H1 (cell line): ENCODE data around the gene LDLRAD3. TPM values are rescaled to one million over a fixed set of nuclear protein-coding genes. Genes with fewer than 3 reads are reported as not detected.
A peak's percentile ranks its signal among the peaks of the same experiment; 100 is the strongest.

Source experiments
- CTCF ChIA-PET: fragments of 300-600 bp; sonication (Branson Sonifier 250); formaldehyde crosslinking; loops from one replicate; lab custom pipeline; 2021; ENCODE audit not compliant: partially characterized antibody; lab: Charles Lee
- POLR2A ChIA-PET: fragments of 300-600 bp; sonication (Branson Sonifier 250); formaldehyde crosslinking; loops from one replicate; lab custom pipeline; 2021; ENCODE audit warnings: inconsistent platforms; ENCODE audit not compliant: partially characterized antibody; lab: Charles Lee
- DNase-seq, 2 experiments: peaks; one replicate each; pipeline versions ENCODE4 v3.0.0 to v3.0.0-alpha.2; 2010 to 2022; ENCODE audit warnings: low spot score in 2 of 2, low read depth in 1 of 2, mixed read lengths in 1 of 2
- FAIRE-seq: peaks from 2 replicates; lab custom pipeline; 2011; peaks lifted over from hg19 to GRCh38; lab: Jason Lieb, UNC
- H2AFZ ChIP-seq: 2 replicates; pipeline ENCODE4 v1.8.1; 2012; ENCODE audit warnings: low read length, inconsistent platforms
- H2AK5ac ChIP-seq: 2 replicates; pipeline ENCODE4 v1.6.1; 2013; ENCODE audit warnings: low read depth, low read length
- H2BK120ac ChIP-seq: replicated peaks from 2 replicates; pipeline ENCODE3; 2013; ENCODE audit warnings: low read depth, low read length, inconsistent platforms
- H2BK12ac ChIP-seq: 2 replicates; pipeline ENCODE4 v1.6.1; 2013; ENCODE audit warnings: low read depth, low read length
- H2BK15ac ChIP-seq: 2 replicates; pipeline ENCODE4 v1.6.1; 2013; ENCODE audit warnings: low read length
- H2BK20ac ChIP-seq: 2 replicates; pipeline ENCODE4 v1.6.1; 2013; ENCODE audit warnings: low read length
- H2BK5ac ChIP-seq: 2 replicates; pipeline ENCODE4 v1.6.1; 2013; ENCODE audit warnings: low read depth, low read length
- H3K14ac ChIP-seq: 2 replicates; pipeline ENCODE4 v1.6.1; 2013; ENCODE audit warnings: inconsistent platforms; ENCODE audit not compliant: insufficient read length
- H3K18ac ChIP-seq: 2 replicates; pipeline ENCODE4 v1.6.1; 2013; ENCODE audit warnings: low read length; ENCODE audit errors: extremely low read depth
- H3K23ac ChIP-seq: 2 replicates; pipeline ENCODE4 v1.6.1; 2013; ENCODE audit warnings: inconsistent platforms; ENCODE audit not compliant: insufficient read length
- H3K23me2 ChIP-seq: 2 replicates; pipeline ENCODE4 v1.6.1; 2013; ENCODE audit warnings: low read depth, low read length
- H3K27ac ChIP-seq: 2 replicates; pipeline ENCODE4 v1.6.1; 2011; ENCODE audit warnings: low read depth, low read length, inconsistent platforms
- H3K27me3 ChIP-seq, 4 experiments: replicated peaks in 1 of 4; 1 replicate in 1 of 4; 2 replicates in 3 of 4; pipeline versions ENCODE4 v1.6.1 to v1.8.1; 2011 to 2013; ENCODE audit warnings: low read length in 3 of 4, mild to moderate bottlenecking in 3 of 4, inconsistent platforms in 2 of 4, mixed read lengths in 2 of 4, moderate library complexity in 1 of 4; ENCODE audit not compliant: control insufficient read depth in 3 of 4, insufficient read depth in 3 of 4; ENCODE audit errors: extremely low read depth in 1 of 4
- H3K36me3 ChIP-seq, 4 experiments: 2 replicates each; pipeline versions ENCODE4 v1.6.1 to v1.8.1; 2011 to 2013; ENCODE audit warnings: mild to moderate bottlenecking in 4 of 4, low read length in 3 of 4, moderate library complexity in 2 of 4, control low read depth in 1 of 4, inconsistent platforms in 1 of 4; ENCODE audit not compliant: insufficient read depth in 4 of 4, control insufficient read depth in 2 of 4
- H3K4ac ChIP-seq: replicated peaks from 2 replicates; pipeline ENCODE3; 2013; ENCODE audit warnings: low read length, low read depth, mixed read lengths, inconsistent platforms; ENCODE audit not compliant: insufficient read length
- H3K4me1 ChIP-seq, 4 experiments: replicated peaks in 1 of 4; 1 replicate in 1 of 4; 2 replicates in 3 of 4; pipeline versions ENCODE4 v1.6.1 to v1.8.1; 2011 to 2013; ENCODE audit warnings: low read length in 3 of 4, inconsistent platforms in 2 of 4, mixed read lengths in 1 of 4; ENCODE audit not compliant: insufficient read depth in 4 of 4, control insufficient read depth in 3 of 4
- H3K4me2 ChIP-seq, 2 experiments: 2 replicates each; pipeline versions ENCODE4 v1.6.1 to v1.8.1; 2011 to 2013; ENCODE audit warnings: low read depth in 2 of 2, low read length in 2 of 2, control low read depth in 1 of 2, inconsistent platforms in 1 of 2, mild to moderate bottlenecking in 1 of 2; ENCODE audit not compliant: insufficient read depth in 1 of 2
- H3K4me3 ChIP-seq, 4 experiments: fragments of 200-600, 300-600 bp in 1 of 4; sonication (generic), shearing (Covaris generic), sonication (Bioruptor Twin) in 1 of 4; 2 replicates each; pipeline versions ENCODE4 v1.5.1 to v1.8.1; 2011 to 2016; ENCODE audit warnings: low read length in 4 of 4, low read depth in 3 of 4, control low read depth in 2 of 4, inconsistent platforms in 2 of 4, mild to moderate bottlenecking in 2 of 4, mixed read lengths in 1 of 4, moderate library complexity in 1 of 4; ENCODE audit not compliant: insufficient read depth in 2 of 4; ENCODE audit errors: extremely low read depth in 1 of 4
- H3K56ac ChIP-seq: replicated peaks from 2 replicates; pipeline ENCODE3; 2013; ENCODE audit warnings: low read depth, mild to moderate bottlenecking, mixed read lengths, low read length, inconsistent platforms; ENCODE audit not compliant: insufficient read length
- H3K79me1 ChIP-seq: 2 replicates; pipeline ENCODE4 v1.6.1; 2013; ENCODE audit warnings: low read depth, low read length, control low read depth
- H3K79me2 ChIP-seq, 2 experiments: 2 replicates each; pipeline versions ENCODE4 v1.6.1 to v1.8.1; 2012 to 2013; ENCODE audit warnings: low read length in 2 of 2, mild to moderate bottlenecking in 2 of 2, inconsistent platforms in 1 of 2; ENCODE audit not compliant: insufficient read depth in 2 of 2, control insufficient read depth in 1 of 2
- H3K9ac ChIP-seq, 4 experiments: replicated peaks in 1 of 4; 1 replicate in 1 of 4; 2 replicates in 3 of 4; pipeline versions ENCODE4 v1.6.1 to v1.8.1; 2011 to 2013; ENCODE audit warnings: low read depth in 3 of 4, low read length in 3 of 4, control low read depth in 2 of 4, mild to moderate bottlenecking in 2 of 4, moderate library complexity in 2 of 4, inconsistent platforms in 1 of 4; ENCODE audit errors: extremely low read depth in 1 of 4
- H3K9me3 ChIP-seq, 2 experiments: 2 replicates each; pipeline versions ENCODE4 v1.6.1 to v1.8.1; 2012 to 2013; ENCODE audit warnings: mild to moderate bottlenecking in 2 of 2, moderate library complexity in 2 of 2, control low read depth in 1 of 2, inconsistent platforms in 1 of 2, low read depth in 1 of 2, low read length in 1 of 2, mixed read lengths in 1 of 2; ENCODE audit not compliant: insufficient read depth in 2 of 2
- H4K20me1 ChIP-seq, 2 experiments: replicated peaks in 1 of 2; 2 replicates each; pipeline versions ENCODE3 to v1.8.1; 2011 to 2013; ENCODE audit warnings: inconsistent platforms in 2 of 2, low read length in 2 of 2, mild to moderate bottlenecking in 1 of 2; ENCODE audit not compliant: insufficient read depth in 2 of 2, control insufficient read depth in 1 of 2
- H4K5ac ChIP-seq: 2 replicates; pipeline ENCODE4 v1.6.1; 2013; ENCODE audit warnings: low read length, low read depth, mixed read lengths, inconsistent platforms; ENCODE audit not compliant: insufficient read length
- H4K8ac ChIP-seq: 2 replicates; pipeline ENCODE4 v1.8.0; 2013; ENCODE audit warnings: mild to moderate bottlenecking, moderate library complexity, low read length, inconsistent platforms; ENCODE audit not compliant: insufficient read depth; ENCODE audit errors: extremely low read depth
- H4K91ac ChIP-seq: replicated peaks from 2 replicates; pipeline ENCODE3; 2013; ENCODE audit warnings: low read length, mixed read lengths, inconsistent platforms; ENCODE audit not compliant: insufficient read length
- ATF3 ChIP-seq: IDR thresholded peaks from 2 replicates; pipeline ENCODE4 v1.6.1; 2011; ENCODE audit warnings: low read depth, mild to moderate bottlenecking, low read length; ENCODE audit not compliant: insufficient read depth
- CREB1 ChIP-seq: IDR thresholded peaks from 2 replicates; pipeline ENCODE4 v1.6.1; 2012; ENCODE audit warnings: inconsistent platforms
- CTCF ChIP-seq, 3 experiments: IDR thresholded peaks; 1 replicate in 2 of 3; 2 replicates in 1 of 3; pipeline versions ENCODE4 v1.5.1 to v1.6.1; 2011; ENCODE audit warnings: low read length in 3 of 3, mild to moderate bottlenecking in 3 of 3, inconsistent platforms in 2 of 3, low read depth in 1 of 3, moderate library complexity in 1 of 3; ENCODE audit not compliant: insufficient read depth in 1 of 3; ENCODE audit errors: control extremely low read depth in 1 of 3
- E2F6 ChIP-seq: IDR thresholded peaks from 2 replicates; pipeline ENCODE4 v1.6.1; 2012; ENCODE audit warnings: inconsistent platforms
- GABPA ChIP-seq: IDR thresholded peaks from 2 replicates; pipeline ENCODE4 v1.6.1; 2011; ENCODE audit warnings: mild to moderate bottlenecking, low read length, moderate library complexity, borderline replicate concordance; ENCODE audit not compliant: insufficient read depth
- MAFK ChIP-seq: IDR thresholded peaks from 2 replicates; pipeline ENCODE4 v1.6.1; 2012; ENCODE audit warnings: low read depth, mild to moderate bottlenecking, improper control_type of control experiment, low read length
- SIRT6 ChIP-seq: IDR thresholded peaks from one replicate; pipeline ENCODE4 v1.7.1; 2012; ENCODE audit warnings: low read length, inconsistent platforms
- SP2 ChIP-seq: IDR thresholded peaks from 2 replicates; pipeline ENCODE4 v1.6.1; 2012; ENCODE audit warnings: mild to moderate bottlenecking, low read length, inconsistent platforms
- WGBS, 2 experiments: shearing (Covaris generic) in 1 of 2; methylation state at CpG; one replicate each; pipeline versions ENCODE4 v1.1.6 to v1.1.7; 2013 to 2015; ENCODE audit warnings: low lambda C conversion rate in 2 of 2, mixed read lengths in 2 of 2, inconsistent platforms in 1 of 2, low coverage in 1 of 2, missing lambda C conversion rate in 1 of 2; ENCODE audit not compliant: insufficient replicate concordance in 2 of 2, insufficient coverage in 1 of 2, insufficient read length in 1 of 2; ENCODE audit errors: extremely low coverage in 1 of 2, missing lambda C conversion rate in 1 of 2; 5-methylcytosine and 5-hydroxymethylcytosine counted together
- polyA plus RNA-seq, 7 experiments: library from polyadenylated mRNA; depleted of rRNA in 3 of 7; stranded (reverse) in 5 of 7; unstranded in 2 of 7; fragments of >200 nt in 5 of 7; fragments of 200-250 nt in 2 of 7; gene quantifications; 1 replicate in 5 of 7; 2 replicates in 1 of 7; 4 replicates in 1 of 7; pipeline versions ENCODE4 v1.2.1 to v1.2.3, GENCODE V29; 2011 to 2013; ENCODE audit warnings: missing spikeins in 2 of 7, mixed read lengths in 2 of 7
- total RNA-seq: library from RNA; stranded (reverse); fragmentation: NEBNext Ultra II Directional; extraction: Animal tissue kit (Norgen Biotek cat#: 25700); gene quantifications from 2 replicates; pipeline ENCODE4 v1.2.1, GENCODE V29; 2021

The LDLRAD3 gene
- total and polyA plus RNA-seq, 2 of the 8 experiments (the other 6 are each of a cell fraction or from before 2014, with no cell fraction given): 18.6 to 22.8 TPM

- peak overlapping the region; percentile 74; the same call in 1 of the 2 replicates for H4K8ac ChIP-seq
- H3K79me2 ChIP-seq: peaks cover 0 to 3% of the 10 kb centered on the region in 2 experiments; a peak in 1 of 4 replicates
- H3K56ac ChIP-seq: no peak overlapping the region
- peak overlapping the region; percentile 45 for H4K5ac ChIP-seq
- H2BK20ac ChIP-seq: peak overlapping the region; percentile 62; the same call in 1 of the 2 replicates
- POLR2A ChIA-PET: interaction anchor here (1.2 to 1.7 kb wide), 2 partner anchors 8 to 12 kb away, joined by 6 to 10 read pairs; no protein-coding TSS in a partner anchor
- CTCF ChIA-PET: interaction anchor here (0.6 to 1.9 kb wide), 4 partner anchors 9 to 285 kb away, joined by 3 to 10 read pairs (median 6); no protein-coding TSS in a partner anchor
- H3K23me2 ChIP-seq: no peaks in the 10 kb centered on the region; the same call in 1 of the 2 replicates
- peaks cover 0 to 15% (median 6%) of the 10 kb centered on the region in 4 experiments; a peak in 2 of 8 replicates for H3K36me3 ChIP-seq
- peak overlapping the region; percentile 93 for H2BK120ac ChIP-seq
- no peak overlapping the region for H3K4me2 ChIP-seq
- peak overlapping the region; percentile 20; the same call in 1 of the 2 replicates for H2AK5ac ChIP-seq
- peak overlapping the region; percentile 21; the same call in 1 of the 2 replicates for H2BK12ac ChIP-seq
- peak overlapping the region; percentile 3; the same call in 1 of the 2 replicates for H2BK5ac ChIP-seq
- DNase-seq (no peak), FAIRE-seq (no peak)
- H4K20me1 ChIP-seq: no peaks in the 10 kb centered on the region
- H3K4me3 ChIP-seq: no peak overlapping the region
- H3K18ac ChIP-seq: peak overlapping the region; percentile 94; the same call in 1 of the 2 replicates
- H3K14ac ChIP-seq: no peak overlapping the region
- H3K4me1 ChIP-seq: peaks cover 7 to 22% (median 19%) of the 10 kb centered on the region in 4 experiments
- H3K79me1 ChIP-seq: no peaks in the 10 kb centered on the region
- H3K23ac ChIP-seq: no peak overlapping the region
- H4K91ac ChIP-seq: peak overlapping the region; percentile 28
- no peak overlapping the region for H2BK15ac ChIP-seq
- peak overlapping the region; percentile 90 for H3K27ac ChIP-seq
- H3K27me3 ChIP-seq: no peaks in the 10 kb centered on the region
- 91% methylated on average over 11 of the region's 11 CpGs; no CpG with 5 or more reads in 1 of the 2 experiments for WGBS, 2 experiments
- H3K9me3 ChIP-seq: 0 out of 4 replicates have a peak, but pooled peaks cover 0 to 3% of the 10 kb centered on the region in 2 experiments
- peak overlapping the region; percentile 50 for H3K4ac ChIP-seq
- H3K9ac ChIP-seq: no peak overlapping the region
- H2AFZ ChIP-seq: no peak overlapping the region
- no peak for TF ChIP-seq CTCF (IDR thresholded peaks at IDR 0.05; ENCODE audit: control extremely low read depth in 1 of 3, insufficient read depth in 1 of 3, low read depth in 1 of 3, low read length in 3 of 3)
- no peak for TF ChIP-seq E2F6
- no peak for TF ChIP-seq CREB1
- TF ChIP-seq ATF3: no peak
- TF ChIP-seq SIRT6: no peak
- no peak for TF ChIP-seq MAFK
- TF ChIP-seq GABPA: no peak
- TF ChIP-seq SP2: no peak
Measured at GRCh38 chr11:36103933-36104530, 160.2 kb downstream of the LDLRAD3 start.
